Measurements from ENCODE around the gene ANKHD1. TPM values are rescaled to one million over a fixed set of nuclear protein-coding genes. Genes with fewer than 3 reads are reported as not detected.
"Not testable (repeated sequence)": the region's sequence is repeated elsewhere in the genome, so short reads cannot be mapped to it uniquely, and the experiment has no call there.

ANKHD1 gene
- total RNA-seq, 1 donor from 2014 or later = 62.0 TPM

GRCh38 chr5:140420226-140420570 is 18.6 kb downstream of the ANKHD1 start:
- DNase-seq (ENCODE audit: low spot score in 2 of 2) (no peak), FAIRE-seq (no peak)

GRCh38 chr5:140420665-140421361 is 19.2 kb downstream of the ANKHD1 start:
- no peak for DNase-seq (ENCODE audit: low spot score in 2 of 2)
- FAIRE-seq = no peak

- FAIRE-seq = not testable (repeated sequence)
Measured at GRCh38 chr5:140421375-140421774, 19.7 kb downstream of the ANKHD1 start.

GRCh38 chr5:140423609-140424008 is 22.0 kb downstream of the ANKHD1 start:
- FAIRE-seq = no peak
- DNase-seq (ENCODE audit: low spot score in 2 of 2) = no peak

More at GRCh38 chr5:140421375-140421774, 19.7 kb downstream of the ANKHD1 start:
- DNase-seq (ENCODE audit: low spot score in 2 of 2) = not testable (repeated sequence)

GRCh38 chr5:140424135-140424534 is 22.5 kb downstream of the ANKHD1 start:
- FAIRE-seq (no peak), DNase-seq (ENCODE audit: low spot score in 2 of 2) (no peak)

GRCh38 chr5:140427726-140428125 is 26.1 kb downstream of the ANKHD1 start:
- FAIRE-seq; DNase-seq (ENCODE audit: low spot score in 2 of 2): not testable (repeated sequence)

- DNase-seq (ENCODE audit: low spot score in 2 of 2) (no peak), FAIRE-seq (no peak)
Measured at GRCh38 chr5:140429724-140430123, 28.1 kb downstream of the ANKHD1 start.

- DNase-seq (ENCODE audit: low spot score in 2 of 2) (no peak), FAIRE-seq (no peak)
Measured at GRCh38 chr5:140432212-140432611, 30.6 kb downstream of the ANKHD1 start.

GRCh38 chr5:140432916-140433315 is 31.3 kb downstream of the ANKHD1 start:
- DNase-seq (ENCODE audit: low spot score in 2 of 2) (no peak), FAIRE-seq (no peak)

GRCh38 chr5:140457368-140457767 is 55.7 kb downstream of the ANKHD1 start:
- DNase-seq (ENCODE audit: low spot score in 2 of 2); FAIRE-seq: not testable (repeated sequence)

GRCh38 chr5:140466981-140467742 is 65.5 kb downstream of the ANKHD1 start:
- FAIRE-seq = peak; percentile 82

GRCh38 chr5:140468188-140468587 is 66.6 kb downstream of the ANKHD1 start:
- FAIRE-seq = no peak

More at GRCh38 chr5:140466981-140467742, 65.5 kb downstream of the ANKHD1 start:
- no peak for DNase-seq (ENCODE audit: low spot score in 2 of 2)

GRCh38 chr5:140469259-140469658 is 67.6 kb downstream of the ANKHD1 start:
- FAIRE-seq (no peak), DNase-seq (ENCODE audit: low spot score in 2 of 2) (no peak)

More at GRCh38 chr5:140468188-140468587, 66.6 kb downstream of the ANKHD1 start:
- no peak for DNase-seq (ENCODE audit: low spot score in 2 of 2)

- FAIRE-seq (no peak), DNase-seq (ENCODE audit: low spot score in 2 of 2) (no peak)
Measured at GRCh38 chr5:140480310-140481014, 78.8 kb downstream of the ANKHD1 start.

- FAIRE-seq (no peak), DNase-seq (ENCODE audit: low spot score in 2 of 2) (no peak)
Measured at GRCh38 chr5:140481758-140482157, 80.1 kb downstream of the ANKHD1 start.

GRCh38 chr5:140483055-140483454 is 81.4 kb downstream of the ANKHD1 start:
- FAIRE-seq = peak; percentile 53
- DNase-seq (ENCODE audit: low spot score in 2 of 2) = no peak

- not testable (repeated sequence) for FAIRE-seq; DNase-seq (ENCODE audit: low spot score in 2 of 2)
Measured at GRCh38 chr5:140488141-140488540, 86.5 kb downstream of the ANKHD1 start.

- DNase-seq (ENCODE audit: low spot score in 2 of 2) (no peak), FAIRE-seq (no peak)
Measured at GRCh38 chr5:140488914-140489313, 87.3 kb downstream of the ANKHD1 start.

- DNase-seq (ENCODE audit: low spot score in 2 of 2) = no peak
- no peak for FAIRE-seq
Measured at GRCh38 chr5:140497897-140498296, 96.3 kb downstream of the ANKHD1 start.

- FAIRE-seq = no peak
- DNase-seq (ENCODE audit: low spot score in 2 of 2) = no peak
Measured at GRCh38 chr5:140498591-140498990, 97.0 kb downstream of the ANKHD1 start.

- no peak for DNase-seq (ENCODE audit: low spot score in 2 of 2)
- no peak for FAIRE-seq
Measured at GRCh38 chr5:140502834-140503233, 101.2 kb downstream of the ANKHD1 start.
